ENCODE data around the gene TRIM44. TPM values are rescaled to one million over a fixed set of nuclear protein-coding genes. Genes with fewer than 3 reads are reported as not detected.

TRIM44 gene
- total RNA-seq, 4 donors from 2014 or later, result 27.3 to 83.4 (median 61.4) TPM

- no peak overlapping the region for H3K27ac ChIP-seq
- H3K4me3 ChIP-seq, result no peak overlapping the region
- no peaks in the 10 kb centered on the region for H3K27me3 ChIP-seq
- peaks cover 0 to 5% (median 0%) of the 10 kb centered on the region in 4 donors for H3K4me1 ChIP-seq
- DNase-seq, result no peak
- H3K36me3 ChIP-seq, result peaks cover 0 to 8% (median 0%) of the 10 kb centered on the region in 3 donors
- TF ChIP-seq POLR2A (IDR thresholded peaks at IDR 0.05), result no peak
- TF ChIP-seq CTCF (IDR thresholded peaks at IDR 0.05), result no peak
- no peaks in the 10 kb centered on the region for H3K9me3 ChIP-seq
Measured at GRCh38 chr11:35803115-35803514, 140.5 kb downstream of the TRIM44 start.

DNA sequence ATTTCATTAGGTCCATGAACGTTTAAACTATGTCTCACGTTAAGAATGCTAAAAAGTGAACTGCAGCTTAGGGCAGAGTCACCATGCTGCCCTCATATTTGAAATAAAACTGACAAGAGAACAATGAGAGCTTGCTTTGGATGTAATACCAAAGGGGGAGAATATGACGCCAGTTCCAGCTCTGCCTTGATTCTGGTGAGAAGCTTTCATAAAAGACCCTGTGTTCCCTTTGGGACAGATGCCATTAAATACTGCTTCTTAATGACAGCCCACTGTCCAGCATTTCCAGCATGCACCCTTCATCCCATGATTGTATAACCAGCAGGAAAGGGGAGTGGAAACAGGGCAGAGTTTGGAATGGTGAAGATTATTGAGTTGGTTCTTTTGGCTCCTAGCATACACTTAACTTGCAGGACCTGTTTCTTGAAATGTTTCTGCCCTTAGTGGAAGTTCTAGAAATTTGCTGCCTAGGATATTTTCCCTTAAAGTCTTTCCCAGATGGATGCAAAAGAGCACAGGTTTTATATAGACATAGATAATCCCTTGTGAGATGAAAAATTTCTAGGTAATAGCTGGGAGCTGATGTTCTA lies 142.0 kb downstream of the TRIM44 start:
- no peak overlapping the region for H3K4me3 ChIP-seq
- TF ChIP-seq POLR2A (IDR thresholded peaks at IDR 0.05), result no peak
- peaks cover 0 to 5% (median 0%) of the 10 kb centered on the region in 4 donors for H3K4me1 ChIP-seq
- no peaks in the 10 kb centered on the region for H3K9me3 ChIP-seq
- H3K27me3 ChIP-seq, result no peaks in the 10 kb centered on the region
- H3K27ac ChIP-seq, result no peak overlapping the region
- H3K36me3 ChIP-seq, result peaks cover 0 to 8% (median 0%) of the 10 kb centered on the region in 3 donors
- no peak for DNase-seq

DNA sequence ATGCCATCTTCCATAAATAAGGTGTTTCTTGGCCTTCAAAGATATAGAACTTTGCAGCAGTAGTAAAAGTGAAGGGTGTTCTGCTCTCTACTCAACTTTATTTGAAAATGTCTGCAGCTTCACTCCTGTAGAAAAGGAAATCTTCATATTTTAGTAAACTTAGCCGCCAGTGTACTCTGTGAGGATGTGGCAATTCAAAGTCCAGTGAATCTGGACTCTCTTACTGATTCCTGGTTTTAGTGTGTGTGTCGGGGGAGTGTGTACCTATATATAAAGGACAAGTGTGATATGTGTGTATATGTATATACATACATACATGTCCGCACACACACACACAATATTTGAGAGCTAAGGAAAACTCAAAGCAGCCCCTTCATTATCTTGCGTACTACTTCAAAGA lies 147.0 kb downstream of the TRIM44 start:
- H3K9me3 ChIP-seq, result no peaks in the 10 kb centered on the region
- TF ChIP-seq CTCF (IDR thresholded peaks at IDR 0.05), result no peak
- TF ChIP-seq POLR2A (IDR thresholded peaks at IDR 0.05), result no peak
- H3K27me3 ChIP-seq, result no peaks in the 10 kb centered on the region
- H3K4me1 ChIP-seq, result no peaks in the 10 kb centered on the region
- peaks cover 0 to 8% (median 0%) of the 10 kb centered on the region in 3 donors for H3K36me3 ChIP-seq
- H3K4me3 ChIP-seq, result no peak overlapping the region
- no peak overlapping the region for H3K27ac ChIP-seq
- no peak for DNase-seq

- Histone ChIP-seq H3K4me1 (no peaks in the 10 kb centered on the region), H3K27me3 (no peaks in the 10 kb centered on the region), H3K27ac (no peak overlapping the region), H3K4me3 (no peak overlapping the region), H3K9me3 (no peaks in the 10 kb centered on the region), H3K36me3 (peaks cover 0 to 8% (median 0%) of the 10 kb centered on the region in 3 donors)
- TF ChIP-seq CTCF (IDR thresholded peaks at IDR 0.05) (no peak), POLR2A (IDR thresholded peaks at IDR 0.05) (no peak)
- DNase-seq, result no peak
Measured at GRCh38 chr11:35810045-35810645, 147.6 kb downstream of the TRIM44 start.

GRCh38 chr11:35811783-35812182 lies 149.2 kb downstream of the TRIM44 start:
- Histone ChIP-seq H3K4me3 (no peak overlapping the region), H3K36me3 (peaks cover 0 to 2% (median 0%) of the 10 kb centered on the region in 3 donors), H3K27ac (no peak overlapping the region), H3K27me3 (no peaks in the 10 kb centered on the region), H3K9me3 (no peaks in the 10 kb centered on the region), H3K4me1 (no peaks in the 10 kb centered on the region)
- TF ChIP-seq POLR2A (IDR thresholded peaks at IDR 0.05) (no peak), CTCF (IDR thresholded peaks at IDR 0.05) (no peak)
- no peak for DNase-seq

- no peak for DNase-seq
- no peaks in the 10 kb centered on the region for H3K27me3 ChIP-seq
- no peak overlapping the region for H3K27ac ChIP-seq
Measured at GRCh38 chr11:35812828-35813227, 150.3 kb downstream of the TRIM44 start.

More at GRCh38 chr11:35812828-35813227, 150.3 kb downstream of the TRIM44 start:
- H3K4me3 ChIP-seq, result no peak overlapping the region
- no peaks in the 10 kb centered on the region for H3K9me3 ChIP-seq
- TF ChIP-seq CTCF (IDR thresholded peaks at IDR 0.05) (no peak), POLR2A (IDR thresholded peaks at IDR 0.05) (no peak)
- H3K36me3 ChIP-seq, result no peaks in the 10 kb centered on the region
- no peaks in the 10 kb centered on the region for H3K4me1 ChIP-seq
